GM21717 (cell line): ENCODE data around the gene MT1M.
A peak's percentile ranks its signal among the peaks of the same experiment; 100 is the strongest.
"Not testable (repeated sequence)": the region's sequence is repeated elsewhere in the genome, so short reads cannot be mapped to it uniquely, and the experiment has no call there.

ENCODE experiments used
- ATAC-seq: cut with Tn5 transposase; IDR thresholded peaks from one replicate; pipeline ENCODE4 v1.9.1; 2021; ENCODE audit warnings: mild to moderate bottlenecking, moderate library complexity; ENCODE audit not compliant: unreplicated experiment

Gene MT1M

DNA sequence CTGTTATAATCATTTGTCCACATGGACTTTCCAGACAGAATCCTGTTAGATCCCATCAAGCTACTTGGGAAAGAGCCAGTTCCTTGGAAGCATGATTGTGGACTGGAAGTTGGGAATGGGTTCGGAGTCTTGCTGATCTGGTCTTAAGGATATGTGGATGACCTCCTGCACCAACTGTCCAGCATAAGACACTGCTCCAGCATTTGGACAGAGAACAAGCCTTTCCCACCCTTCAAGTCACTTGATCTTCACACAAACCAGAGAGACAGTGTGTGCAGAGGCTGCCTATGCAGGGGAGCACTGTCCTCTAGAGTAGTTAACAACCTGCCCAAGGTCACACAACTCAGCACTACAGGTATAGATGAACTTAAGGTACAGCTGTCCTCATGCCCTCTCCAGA, 13.4 kb downstream of the MT1M start:
- no peak for ATAC-seq

- no peak for ATAC-seq
Measured at GRCh38 chr16:56647641-56648431, 15.4 kb downstream of the MT1M start.

- ATAC-seq: no peak
Measured at GRCh38 chr16:56649271-56649670, 16.8 kb downstream of the MT1M start.

- ATAC-seq: no peak
Measured at GRCh38 chr16:56649820-56650219, 17.4 kb downstream of the MT1M start.

GRCh38 chr16:56651586-56651985, 19.1 kb downstream of the MT1M start, which contains the start of gene MT1B:
Gene MT1B (plus strand): TSS chr16:56651886. CDS start chr16:56651954, 68 bp downstream.
- no peak for ATAC-seq

DNA sequence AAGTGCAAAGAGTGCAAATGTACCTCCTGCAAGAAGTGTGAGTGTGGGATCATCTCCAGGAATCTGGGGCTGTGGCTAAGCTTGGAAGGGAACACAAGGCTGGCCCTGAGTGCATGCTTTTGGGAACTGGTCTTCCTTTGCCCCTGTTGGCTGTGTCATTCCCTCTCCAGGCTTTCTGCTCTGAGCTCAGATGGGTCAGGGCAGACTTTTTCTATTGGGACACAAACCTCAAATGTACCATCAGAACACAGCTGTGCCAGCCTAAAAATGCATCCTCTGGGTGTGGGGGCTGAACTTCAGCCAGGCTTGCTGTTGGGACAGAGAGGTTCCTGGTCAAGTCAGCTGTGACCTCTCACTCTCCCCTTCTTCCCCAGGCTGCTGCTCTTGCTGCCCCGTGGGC, 20.1 kb downstream of the MT1M start:
- no peak for ATAC-seq

DNA sequence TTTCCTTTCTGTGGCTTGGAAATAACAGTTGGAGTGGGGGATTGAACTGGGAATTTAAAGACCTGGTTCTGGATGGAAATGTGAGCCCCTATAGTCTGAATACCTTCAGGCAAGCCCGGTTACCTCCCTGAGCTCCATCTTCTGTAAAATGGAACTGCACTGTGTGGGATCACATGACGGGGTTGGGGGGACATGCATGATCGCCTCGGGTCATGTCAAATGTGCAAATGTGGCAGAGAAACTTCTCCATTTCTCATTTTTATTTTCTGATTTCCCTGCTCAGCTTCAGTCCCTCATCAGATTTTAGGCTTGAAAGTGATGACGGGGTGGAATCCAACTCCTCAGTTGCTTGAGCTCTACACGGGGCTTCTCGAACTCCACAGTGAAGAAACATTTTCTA, 20.8 kb downstream of the MT1M start:
- no peak for ATAC-seq

GRCh38 chr16:56657555-56658326, 25.3 kb downstream of the MT1M start, which contains the start of gene MT1F:
Gene MT1F (plus strand): TSS chr16:56657959. CDS start chr16:56658059, 100 bp downstream.
- peak; percentile 52 for ATAC-seq

DNA sequence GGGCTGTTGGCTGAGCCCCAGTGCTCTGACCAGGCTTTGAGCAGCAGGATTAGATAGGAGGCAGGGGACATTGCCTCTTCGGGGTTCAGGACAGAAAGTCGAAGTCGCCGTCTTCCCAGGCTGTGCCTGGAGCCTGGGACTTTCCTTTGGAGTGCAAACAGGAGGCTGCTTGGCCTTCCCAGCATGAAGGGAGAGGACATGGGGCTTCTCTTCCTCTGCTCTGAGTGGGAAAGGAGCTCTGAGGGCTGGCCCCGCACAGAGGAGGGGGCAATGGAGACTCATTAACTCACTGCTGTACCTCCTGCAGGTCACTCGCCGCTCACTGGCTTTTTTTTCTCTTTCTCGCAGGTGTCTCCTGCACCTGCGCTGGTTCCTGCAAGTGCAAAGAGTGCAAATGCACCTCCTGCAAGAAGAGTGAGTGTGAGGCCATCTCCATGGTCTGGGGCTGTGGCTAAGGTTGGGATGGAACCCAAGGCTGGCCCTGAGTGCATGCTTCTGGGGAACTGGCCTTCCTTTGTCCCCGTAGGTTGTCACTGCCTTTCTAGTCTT, 25.9 kb downstream of the MT1M start:
- no peak for ATAC-seq

DNA sequence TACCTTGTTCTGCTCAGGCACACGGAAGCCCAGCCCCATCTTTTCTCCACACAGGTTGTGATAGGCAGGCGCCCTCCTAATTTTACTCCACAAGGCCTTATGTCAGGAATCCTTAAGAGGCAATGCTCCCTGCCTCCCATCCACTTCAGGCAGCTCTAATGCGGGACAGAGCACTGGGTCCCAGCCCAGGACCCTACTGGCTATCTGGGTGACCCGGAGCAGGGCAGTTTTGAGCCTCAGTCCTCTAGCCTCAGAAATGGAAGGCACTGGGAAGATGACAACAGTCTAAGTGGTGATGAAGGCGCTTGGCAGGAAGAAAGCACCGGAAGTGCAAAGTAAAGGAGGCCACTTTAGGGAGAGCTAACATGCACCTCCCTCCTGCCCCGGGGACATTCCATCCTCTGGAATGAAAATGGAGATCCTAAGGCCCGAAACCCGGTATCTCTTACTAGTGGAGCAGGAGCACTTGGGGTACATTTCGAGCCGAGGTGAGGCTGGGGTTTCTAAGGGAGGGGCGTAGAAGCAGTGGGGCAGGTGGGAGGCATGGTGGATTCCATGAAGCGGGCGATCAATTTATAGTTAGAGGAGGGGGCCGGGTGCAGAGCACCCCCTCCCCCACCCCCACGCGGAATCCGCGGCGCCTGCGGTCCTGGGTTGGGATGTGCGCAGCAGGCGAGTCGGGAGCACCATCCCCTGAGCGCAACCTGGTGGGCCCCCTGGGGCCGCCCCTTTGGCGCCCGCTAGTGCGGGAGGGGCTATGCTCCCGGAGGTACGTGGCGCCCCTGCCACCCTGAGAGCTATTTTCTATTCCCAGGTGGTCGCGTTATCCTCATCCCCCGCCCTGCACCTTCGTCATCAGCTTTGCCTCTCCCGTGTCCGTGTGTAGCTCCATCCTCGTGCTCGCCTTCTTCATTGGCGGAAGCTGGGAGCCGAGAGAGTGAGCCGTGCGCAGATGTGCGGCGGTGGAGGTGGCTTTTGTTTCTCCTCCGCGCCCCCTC, 30.2 kb downstream of the MT1M start:
- ATAC-seq: no peak

- ATAC-seq: no peak
Measured at GRCh38 chr16:56664506-56664905, 32.0 kb downstream of the MT1M start.

GRCh38 chr16:56665286-56666261, 33.1 kb downstream of the MT1M start:
- ATAC-seq: not testable (repeated sequence)

GRCh38 chr16:56667581-56668571, 35.4 kb downstream of the MT1M start, which contains the start of gene MT1G:
Gene MT1G (minus strand): TSS chr16:56668065. CDS start chr16:56667993, 72 bp downstream.
- ATAC-seq: no peak

DNA sequence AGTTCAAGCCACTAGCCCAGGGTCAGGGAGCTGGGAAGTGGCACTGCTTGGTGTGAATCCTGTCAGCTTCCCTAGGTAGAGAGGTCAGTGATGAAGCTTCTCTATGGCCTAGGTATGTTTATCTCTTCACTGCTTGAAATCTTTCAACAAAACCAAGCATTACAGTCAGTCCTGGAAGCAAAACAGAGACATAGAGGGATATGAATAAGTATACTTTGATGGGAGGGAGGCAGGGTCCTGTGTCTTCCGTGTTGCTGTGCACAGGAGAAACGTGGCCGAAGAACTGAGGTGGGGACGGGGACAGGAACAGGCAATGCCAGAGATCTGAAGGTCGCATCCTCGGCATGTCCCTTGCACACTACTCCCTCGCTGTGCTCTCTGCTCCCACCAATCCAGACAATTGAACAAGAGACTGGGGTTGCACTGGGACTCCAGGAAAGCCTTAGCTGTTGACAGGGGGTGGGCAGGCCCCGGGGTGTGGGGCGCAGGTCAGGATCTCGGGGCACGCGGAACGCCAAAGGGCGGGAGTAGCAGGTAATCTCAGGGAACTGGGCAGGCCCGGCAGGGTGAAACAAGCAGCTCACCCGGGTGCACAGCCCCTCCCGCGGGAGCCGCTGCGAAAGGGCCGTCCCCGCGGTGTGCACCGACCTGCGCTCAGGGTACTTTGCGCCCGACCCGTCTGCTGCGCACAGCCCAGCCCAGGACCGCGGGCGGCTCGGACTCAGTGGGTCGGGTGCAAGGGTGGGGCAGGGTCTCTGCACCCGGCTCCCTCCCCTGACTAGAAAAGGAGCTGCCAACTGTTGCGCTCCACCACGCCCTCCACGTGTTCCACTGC, 36.8 kb downstream of the MT1M start, which contains the start of gene MT1H:
Gene MT1H, plus strand, starts transcription at position 810 of the 835 bp plus-strand sequence. CDS start 71 bp downstream, outside the sequence.
- ATAC-seq: no peak

DNA sequence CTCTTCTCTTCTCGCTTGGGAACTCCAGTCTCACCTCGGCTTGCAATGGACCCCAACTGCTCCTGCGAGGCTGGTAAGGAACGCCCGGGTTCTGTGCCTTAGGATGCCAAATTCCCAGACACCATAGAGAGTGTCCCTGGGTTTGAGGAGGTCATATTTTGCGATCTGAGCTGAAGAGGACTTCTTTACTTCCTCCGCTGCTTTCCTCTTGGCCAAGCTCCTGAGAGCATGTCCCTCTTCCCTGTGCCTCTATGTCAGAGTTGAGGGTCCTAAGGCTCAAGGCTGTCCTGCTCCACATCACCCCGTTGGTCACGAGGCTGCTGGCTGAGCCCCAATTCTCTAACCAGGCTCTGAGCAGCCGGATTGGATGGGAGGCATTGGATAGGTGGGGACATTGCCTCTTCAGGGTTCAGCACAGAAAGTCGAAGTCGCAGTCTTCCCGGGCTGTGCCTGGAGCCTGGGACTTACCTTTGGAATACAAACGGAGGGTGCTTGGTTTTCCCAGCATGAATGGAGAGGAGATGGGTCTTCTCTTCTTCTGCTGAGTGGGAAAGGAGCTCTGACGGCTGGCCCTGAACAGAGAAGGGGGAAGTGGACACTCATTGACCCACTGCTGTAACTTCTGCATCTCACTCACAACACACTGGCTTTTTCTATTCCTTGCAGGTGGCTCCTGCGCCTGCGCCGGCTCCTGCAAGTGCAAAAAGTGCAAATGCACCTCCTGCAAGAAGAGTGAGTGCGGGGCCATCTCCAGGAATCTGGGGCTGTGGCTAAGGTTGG, 37.6 kb downstream of the MT1M start:
- no peak for ATAC-seq

DNA sequence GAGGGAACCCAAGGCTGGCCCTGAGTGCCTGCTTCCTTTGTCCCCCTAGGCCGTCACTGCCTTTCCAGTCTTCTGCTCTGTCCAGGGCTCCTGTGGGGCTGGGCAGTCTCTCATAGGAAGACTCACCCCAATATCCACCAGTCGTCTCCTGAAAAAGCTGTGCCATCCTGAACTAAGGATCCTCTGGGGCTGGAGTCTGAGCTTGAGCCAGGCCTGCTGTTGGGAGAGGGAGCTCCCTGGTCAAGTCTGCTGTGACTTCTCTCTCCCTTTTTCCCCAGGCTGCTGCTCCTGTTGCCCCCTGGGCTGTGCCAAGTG, 38.1 kb downstream of the MT1M start:
- no peak for ATAC-seq
